DLD1 (cell line): Measurements from ENCODE around the gene SLC39A11.
"Not testable (repeated sequence)": the region's sequence is repeated elsewhere in the genome, so short reads cannot be mapped to it uniquely, and the experiment has no call there.

ENCODE experiments used
- in situ Hi-C: cut with HindIII; loops from 2 replicates; pipeline ENCODE4 v1.10.0; 2017; ENCODE audit warnings: low sequenced_read_pairs

SLC39A11 gene

GRCh38 chr17:72733619-72734282 lies 358.7 kb downstream of the SLC39A11 start:
- in situ Hi-C loops: no loop called here

GRCh38 chr17:72732893-72733618 lies 359.4 kb downstream of the SLC39A11 start:
- in situ Hi-C loops: no loop called here

- in situ Hi-C loops: no loop called here
Observed at GRCh38 chr17:72730077-72730476, 362.4 kb downstream of the SLC39A11 start.

GRCh38 chr17:72726936-72727335 lies 365.6 kb downstream of the SLC39A11 start:
- in situ Hi-C loops: no loop called here

GRCh38 chr17:72725433-72726068 lies 366.9 kb downstream of the SLC39A11 start:
- in situ Hi-C loops: no loop called here

GRCh38 chr17:72724267-72724666 lies 368.2 kb downstream of the SLC39A11 start:
- in situ Hi-C loops: no loop called here

- in situ Hi-C loops: no loop called here
Observed at GRCh38 chr17:72723711-72724110, 368.8 kb downstream of the SLC39A11 start.

GRCh38 chr17:72720494-72720825 lies 372.0 kb downstream of the SLC39A11 start:
- in situ Hi-C loops: no loop called here

GRCh38 chr17:72719578-72720493 lies 372.7 kb downstream of the SLC39A11 start:
- in situ Hi-C loops: no loop called here

- in situ Hi-C loops: no loop called here
Observed at GRCh38 chr17:72719206-72719577, 373.3 kb downstream of the SLC39A11 start.

- in situ Hi-C loops: no loop called here
Observed at GRCh38 chr17:72717676-72718075, 374.8 kb downstream of the SLC39A11 start.

- in situ Hi-C loops: no loop called here
Observed at GRCh38 chr17:72717276-72717675, 375.2 kb downstream of the SLC39A11 start.

GRCh38 chr17:72715906-72716572 lies 376.4 kb downstream of the SLC39A11 start:
- in situ Hi-C loops: no loop called here

- in situ Hi-C loops: no loop called here
Observed at GRCh38 chr17:72714357-72714966, 378.0 kb downstream of the SLC39A11 start.

- in situ Hi-C loops: no loop called here
Observed at GRCh38 chr17:72713701-72714100, 378.8 kb downstream of the SLC39A11 start.

GRCh38 chr17:72711521-72712310 lies 380.8 kb downstream of the SLC39A11 start:
- in situ Hi-C loops: no loop called here

- in situ Hi-C loops: no loop called here
Observed at GRCh38 chr17:72710834-72711233, 381.7 kb downstream of the SLC39A11 start.

GRCh38 chr17:72710202-72710601 lies 382.3 kb downstream of the SLC39A11 start:
- in situ Hi-C loops: no loop called here

GRCh38 chr17:72708682-72709081 lies 383.8 kb downstream of the SLC39A11 start:
- in situ Hi-C loops: not testable (repeated sequence)
